CD1c-positive myeloid dendritic cell (primary cell): Measurements from ENCODE around the gene POLR2C.
"Not testable (repeated sequence)": the region's sequence is repeated elsewhere in the genome, so short reads cannot be mapped to it uniquely, and the experiment has no call there.

Source experiments
- DNase-seq: peaks from one replicate; pipeline ENCODE4 v3.0.0-alpha.2; 2016; ENCODE audit errors: extremely low spot score

POLR2C gene

GRCh38 chr16:57479976-57480753 is 17.7 kb downstream of the POLR2C start:
- no peak for DNase-seq

GRCh38 chr16:57480754-57481230 is 18.3 kb downstream of the POLR2C start:
- no peak for DNase-seq

GRCh38 chr16:57481421-57481820 is 18.9 kb downstream of the POLR2C start:
- DNase-seq: no peak

- DNase-seq: no peak
Measured at GRCh38 chr16:57482845-57483545, 20.5 kb downstream of the POLR2C start.

- DNase-seq: no peak
Measured at GRCh38 chr16:57483725-57484514, 21.4 kb downstream of the POLR2C start.

- DNase-seq: no peak
Measured at GRCh38 chr16:57484515-57485005, 22.1 kb downstream of the POLR2C start.

GRCh38 chr16:57485091-57485915 is 22.8 kb downstream of the POLR2C start:
- DNase-seq: no peak

GRCh38 chr16:57485916-57486857 is 23.7 kb downstream of the POLR2C start, which contains the start of gene DOK4:
Gene DOK4, minus strand, starts transcription at chr16:57486493. Its CDS starts 6,986 bp downstream, at chr16:57479507.
- peak; percentile 88 for DNase-seq

- DNase-seq: no peak
Measured at GRCh38 chr16:57486858-57487834, 24.7 kb downstream of the POLR2C start.

- DNase-seq: no peak
Measured at GRCh38 chr16:57489229-57489628, 26.8 kb downstream of the POLR2C start.

- DNase-seq: no peak
Measured at GRCh38 chr16:57493767-57494166, 31.3 kb downstream of the POLR2C start.

- no peak for DNase-seq
Measured at GRCh38 chr16:57497121-57497520, 34.6 kb downstream of the POLR2C start.

GRCh38 chr16:57498031-57498430 is 35.6 kb downstream of the POLR2C start:
- no peak for DNase-seq

- DNase-seq: not testable (repeated sequence)
Measured at GRCh38 chr16:57499941-57500340, 37.5 kb downstream of the POLR2C start.

- no peak for DNase-seq
Measured at GRCh38 chr16:57500578-57501111, 38.2 kb downstream of the POLR2C start.

- DNase-seq: no peak
Measured at GRCh38 chr16:57501492-57501891, 39.0 kb downstream of the POLR2C start.

- DNase-seq: no peak
Measured at GRCh38 chr16:57502048-57502775, 39.7 kb downstream of the POLR2C start.

- no peak for DNase-seq
Measured at GRCh38 chr16:57503366-57503765, 40.9 kb downstream of the POLR2C start.
